Measurements from ENCODE around the gene HPCAL1.

HPCAL1 gene

DNA sequence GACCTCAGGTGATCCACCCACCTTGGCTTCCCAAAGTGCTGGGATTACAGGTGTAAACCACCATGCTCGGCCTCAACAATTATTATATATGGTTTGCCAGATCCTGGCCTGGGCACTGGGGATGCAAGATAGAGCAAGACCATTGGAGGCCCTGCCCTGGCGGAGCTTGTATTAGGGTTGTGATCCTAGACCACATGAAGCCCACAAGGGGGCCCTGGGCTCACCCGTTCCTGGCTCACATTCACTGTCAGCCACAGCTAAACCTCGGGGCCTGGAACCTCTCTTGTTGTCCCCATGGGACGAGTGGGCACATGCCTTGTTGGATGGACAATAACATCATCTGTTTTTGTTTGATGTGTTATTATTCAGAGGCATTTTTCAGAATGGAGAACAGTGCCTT is 14.9 kb downstream of the HPCAL1 start:
- no peak overlapping the region for H3K9ac ChIP-seq (ENCODE audit: low read length)
- H3K27me3 ChIP-seq (ENCODE audit: control insufficient read depth, insufficient read depth, low read length), result no peaks in the 10 kb centered on the region
- H3K36me3 ChIP-seq (ENCODE audit: control insufficient read depth, insufficient read depth, low read length), result no peaks in the 10 kb centered on the region; the same call in 1 of the 2 replicates
- H3K9me3 ChIP-seq (ENCODE audit: control insufficient read depth, insufficient read depth, low read depth, low read length), result peaks cover 3% of the 10 kb centered on the region; the same call in 1 of the 2 replicates
- H3K27ac ChIP-seq (ENCODE audit: low read depth, low read length), result no peak overlapping the region
- no peaks in the 10 kb centered on the region for H3K4me1 ChIP-seq (ENCODE audit: control insufficient read depth, insufficient read depth, low read length)
- no peak overlapping the region for H3K4me3 ChIP-seq (ENCODE audit: low read depth, low read length)

DNA sequence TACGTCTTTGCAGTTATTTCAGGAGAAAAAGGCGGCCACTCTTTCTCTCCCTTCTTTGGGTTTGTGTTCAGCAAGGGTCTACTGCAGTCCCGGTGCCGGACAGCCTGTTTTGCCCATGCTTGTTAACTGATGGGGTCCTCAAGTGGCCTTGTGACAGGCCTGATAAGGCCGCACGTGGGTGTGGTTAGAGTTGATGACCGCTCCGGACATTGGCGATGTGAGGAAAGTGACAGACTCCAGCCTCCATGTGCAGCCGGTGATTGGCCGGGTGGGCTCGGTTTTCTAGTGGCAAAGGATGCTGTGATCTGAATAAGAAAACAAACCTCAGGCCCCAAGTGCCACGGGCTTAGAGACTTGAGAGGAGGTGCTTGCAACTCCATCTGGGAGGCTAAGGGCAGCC is 15.6 kb downstream of the HPCAL1 start:
- H3K4me3 ChIP-seq (ENCODE audit: low read depth, low read length), result no peak overlapping the region
- H3K9ac ChIP-seq (ENCODE audit: low read length), result no peak overlapping the region
- H3K4me1 ChIP-seq (ENCODE audit: control insufficient read depth, insufficient read depth, low read length), result no peaks in the 10 kb centered on the region
- no peaks in the 10 kb centered on the region for H3K36me3 ChIP-seq (ENCODE audit: control insufficient read depth, insufficient read depth, low read length)
- no peak overlapping the region for H3K27ac ChIP-seq (ENCODE audit: low read depth, low read length)
- peaks cover 8% of the 10 kb centered on the region; the same call in 1 of the 2 replicates for H3K9me3 ChIP-seq (ENCODE audit: control insufficient read depth, insufficient read depth, low read depth, low read length)
- H3K27me3 ChIP-seq (ENCODE audit: control insufficient read depth, insufficient read depth, low read length), result no peaks in the 10 kb centered on the region

DNA sequence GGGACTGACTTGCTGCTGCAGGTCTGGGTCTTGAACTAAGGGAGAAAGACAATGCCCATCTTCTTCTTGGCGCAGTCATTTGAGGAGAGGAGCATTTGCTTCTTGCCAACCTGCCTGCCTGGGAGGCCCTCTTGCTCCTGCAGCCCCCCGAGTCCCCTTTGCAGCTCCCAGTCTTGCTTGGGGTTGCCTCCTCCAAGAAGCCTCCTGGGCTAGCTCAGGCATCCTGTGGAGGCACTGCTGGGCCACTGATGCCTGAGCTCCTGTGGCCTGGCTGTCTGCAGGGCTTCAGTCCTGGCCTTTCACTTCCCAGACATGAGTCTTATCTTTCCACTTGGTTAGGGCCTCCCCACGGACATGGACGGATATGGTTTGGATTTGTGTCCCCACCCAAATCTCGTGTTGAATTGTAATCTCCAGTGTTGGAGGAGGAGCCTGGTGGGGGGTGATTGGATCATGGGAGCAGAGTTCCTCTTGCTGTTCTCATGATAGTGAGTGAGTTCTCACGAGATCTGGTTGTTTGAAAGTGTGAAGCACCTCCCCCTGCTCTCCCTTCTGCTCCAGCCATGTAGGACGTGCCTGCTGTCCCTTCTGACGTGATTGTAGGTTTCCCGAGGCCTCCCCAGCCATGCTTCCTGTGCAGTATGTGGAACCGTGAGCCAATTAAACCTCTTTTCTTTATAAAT is 17.3 kb downstream of the HPCAL1 start:
- peaks cover 7% of the 10 kb centered on the region for H3K4me1 ChIP-seq (ENCODE audit: control insufficient read depth, insufficient read depth, low read length)
- peaks cover 9% of the 10 kb centered on the region; the same call in 1 of the 2 replicates for H3K9me3 ChIP-seq (ENCODE audit: control insufficient read depth, insufficient read depth, low read depth, low read length)
- H3K36me3 ChIP-seq (ENCODE audit: control insufficient read depth, insufficient read depth, low read length), result no peaks in the 10 kb centered on the region
- no peak overlapping the region for H3K27ac ChIP-seq (ENCODE audit: low read depth, low read length)
- H3K4me3 ChIP-seq (ENCODE audit: low read depth, low read length), result no peak overlapping the region
- no peaks in the 10 kb centered on the region for H3K27me3 ChIP-seq (ENCODE audit: control insufficient read depth, insufficient read depth, low read length)
- no peak overlapping the region for H3K9ac ChIP-seq (ENCODE audit: low read length)

DNA sequence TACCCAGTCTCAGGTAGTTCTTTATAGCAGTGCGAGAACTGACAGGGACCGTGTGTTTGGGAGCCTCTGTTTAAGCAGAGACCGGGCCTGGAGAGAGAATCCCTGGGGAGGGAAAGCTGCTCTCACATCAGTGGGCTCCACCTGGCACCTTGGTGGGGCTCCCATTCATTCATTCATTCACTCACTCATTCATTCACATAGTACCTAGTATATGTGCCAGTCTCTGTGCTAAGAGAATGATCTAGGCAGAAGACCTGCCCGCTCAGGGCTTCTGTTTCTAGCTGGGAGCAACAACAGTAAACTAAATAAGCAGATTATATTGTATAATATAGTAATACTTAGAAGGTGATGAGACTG is 17.8 kb downstream of the HPCAL1 start:
- H3K4me3 ChIP-seq (ENCODE audit: low read depth, low read length), result no peak overlapping the region
- H3K27ac ChIP-seq (ENCODE audit: low read depth, low read length), result no peak overlapping the region
- peaks cover 9% of the 10 kb centered on the region; the same call in 1 of the 2 replicates for H3K9me3 ChIP-seq (ENCODE audit: control insufficient read depth, insufficient read depth, low read depth, low read length)
- H3K36me3 ChIP-seq (ENCODE audit: control insufficient read depth, insufficient read depth, low read length), result no peaks in the 10 kb centered on the region
- no peak overlapping the region for H3K9ac ChIP-seq (ENCODE audit: low read length)
- H3K27me3 ChIP-seq (ENCODE audit: control insufficient read depth, insufficient read depth, low read length), result no peaks in the 10 kb centered on the region
- peaks cover 7% of the 10 kb centered on the region for H3K4me1 ChIP-seq (ENCODE audit: control insufficient read depth, insufficient read depth, low read length)

DNA sequence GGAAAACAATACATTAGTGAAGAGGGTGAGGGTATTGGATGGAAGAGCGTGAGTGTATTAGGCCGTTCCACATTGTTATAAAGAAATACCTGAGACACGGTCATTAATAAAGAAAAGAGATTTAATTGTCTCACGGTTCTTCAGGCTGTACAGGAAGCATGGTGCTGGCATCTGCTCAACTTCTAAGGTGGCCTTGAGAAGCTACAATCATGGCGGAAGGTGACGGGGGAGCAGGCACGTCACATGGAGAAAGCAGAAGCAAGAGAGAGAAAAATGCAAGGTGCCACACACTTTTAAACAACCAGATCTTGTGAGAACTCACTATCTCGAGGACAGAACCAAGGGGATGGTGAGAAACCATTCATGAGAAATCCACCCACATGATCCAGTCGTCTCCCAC is 18.2 kb downstream of the HPCAL1 start:
- Histone ChIP-seq H3K9me3 (ENCODE audit: control insufficient read depth, insufficient read depth, low read depth, low read length) (peaks cover 9% of the 10 kb centered on the region; the same call in 1 of the 2 replicates), H3K4me3 (ENCODE audit: low read depth, low read length) (no peak overlapping the region), H3K27me3 (ENCODE audit: control insufficient read depth, insufficient read depth, low read length) (no peaks in the 10 kb centered on the region), H3K27ac (ENCODE audit: low read depth, low read length) (no peak overlapping the region), H3K9ac (ENCODE audit: low read length) (no peak overlapping the region), H3K36me3 (ENCODE audit: control insufficient read depth, insufficient read depth, low read length) (no peaks in the 10 kb centered on the region), H3K4me1 (ENCODE audit: control insufficient read depth, insufficient read depth, low read length) (peaks cover 9% of the 10 kb centered on the region)

DNA sequence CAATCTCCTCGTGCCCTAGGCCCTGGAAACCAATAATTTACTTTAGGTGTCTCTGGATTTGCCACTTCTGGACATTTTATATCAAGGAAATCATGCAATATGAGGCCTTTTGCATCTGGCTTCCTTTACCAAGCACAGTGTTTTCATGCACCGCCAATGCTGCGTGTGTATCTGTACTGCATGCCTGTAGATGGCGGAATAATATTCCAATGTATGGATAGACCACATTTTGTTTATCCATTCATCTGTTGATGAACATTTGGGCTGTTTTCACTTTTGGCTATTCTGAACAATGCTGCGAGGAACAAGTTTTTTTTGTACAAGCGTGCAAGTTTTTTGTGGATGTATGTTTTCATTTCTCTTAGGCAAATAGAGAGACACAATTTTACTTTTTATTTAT is 18.9 kb downstream of the HPCAL1 start:
- Histone ChIP-seq H3K27ac (ENCODE audit: low read depth, low read length) (no peak overlapping the region), H3K4me1 (ENCODE audit: control insufficient read depth, insufficient read depth, low read length) (peaks cover 16% of the 10 kb centered on the region), H3K9ac (ENCODE audit: low read length) (no peak overlapping the region), H3K27me3 (ENCODE audit: control insufficient read depth, insufficient read depth, low read length) (no peaks in the 10 kb centered on the region), H3K4me3 (ENCODE audit: low read depth, low read length) (no peak overlapping the region), H3K36me3 (ENCODE audit: control insufficient read depth, insufficient read depth, low read length) (no peaks in the 10 kb centered on the region), H3K9me3 (ENCODE audit: control insufficient read depth, insufficient read depth, low read depth, low read length) (peaks cover 9% of the 10 kb centered on the region; the same call in 1 of the 2 replicates)

DNA sequence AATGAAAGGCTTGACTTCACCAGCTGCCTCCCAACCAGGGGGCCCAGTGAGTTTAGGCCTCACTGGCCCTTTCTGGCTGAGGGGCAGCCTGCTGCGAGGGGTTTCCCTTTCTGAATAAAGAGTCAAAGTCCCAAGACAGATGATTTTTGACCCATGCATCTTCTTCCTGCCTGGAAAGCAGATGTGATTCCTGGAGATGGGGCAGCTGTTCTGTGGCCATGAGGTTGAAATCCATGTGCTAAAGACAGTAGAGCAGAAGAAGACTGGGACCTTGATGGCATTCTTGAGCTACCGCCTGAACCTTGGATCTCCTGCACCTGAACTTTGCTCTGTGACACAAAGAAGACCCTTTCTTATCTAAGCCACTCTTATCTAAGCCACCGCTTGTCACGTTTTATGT is 19.8 kb downstream of the HPCAL1 start:
- Histone ChIP-seq H3K4me1 (ENCODE audit: control insufficient read depth, insufficient read depth, low read length) (peaks cover 23% of the 10 kb centered on the region), H3K27me3 (ENCODE audit: control insufficient read depth, insufficient read depth, low read length) (no peaks in the 10 kb centered on the region), H3K36me3 (ENCODE audit: control insufficient read depth, insufficient read depth, low read length) (no peaks in the 10 kb centered on the region), H3K27ac (ENCODE audit: low read depth, low read length) (no peak overlapping the region), H3K9me3 (ENCODE audit: control insufficient read depth, insufficient read depth, low read depth, low read length) (peaks cover 9% of the 10 kb centered on the region; the same call in 1 of the 2 replicates), H3K9ac (ENCODE audit: low read length) (no peak overlapping the region), H3K4me3 (ENCODE audit: low read depth, low read length) (no peak overlapping the region)

DNA sequence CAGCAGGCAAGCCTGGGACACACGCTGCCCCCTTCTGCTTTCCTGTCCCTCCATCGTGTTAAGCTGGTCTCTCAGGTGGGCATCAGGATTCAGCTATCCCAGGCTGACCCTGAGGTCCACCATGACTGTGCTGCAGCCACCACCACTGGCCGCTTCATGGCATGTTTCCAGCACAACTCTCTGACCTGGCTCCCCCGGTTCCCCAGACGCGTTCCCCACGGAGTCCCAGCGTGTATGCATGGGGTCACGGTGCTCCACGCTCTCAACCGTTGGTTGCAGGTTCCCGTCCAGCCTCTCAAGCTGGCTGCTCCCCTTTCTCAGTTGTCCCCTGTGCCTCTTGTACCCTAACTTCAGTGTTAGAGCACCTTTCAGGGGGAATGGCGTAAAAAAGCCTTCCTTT is 20.3 kb downstream of the HPCAL1 start:
- no peak overlapping the region for H3K9ac ChIP-seq (ENCODE audit: low read length)
- H3K4me1 ChIP-seq (ENCODE audit: control insufficient read depth, insufficient read depth, low read length), result peaks cover 23% of the 10 kb centered on the region
- no peak overlapping the region for H3K4me3 ChIP-seq (ENCODE audit: low read depth, low read length)
- peaks cover 9% of the 10 kb centered on the region; the same call in 1 of the 2 replicates for H3K9me3 ChIP-seq (ENCODE audit: control insufficient read depth, insufficient read depth, low read depth, low read length)
- no peaks in the 10 kb centered on the region for H3K36me3 ChIP-seq (ENCODE audit: control insufficient read depth, insufficient read depth, low read length)
- no peak overlapping the region; the same call in 1 of the 2 replicates for H3K27ac ChIP-seq (ENCODE audit: low read depth, low read length)
- H3K27me3 ChIP-seq (ENCODE audit: control insufficient read depth, insufficient read depth, low read length), result no peaks in the 10 kb centered on the region

DNA sequence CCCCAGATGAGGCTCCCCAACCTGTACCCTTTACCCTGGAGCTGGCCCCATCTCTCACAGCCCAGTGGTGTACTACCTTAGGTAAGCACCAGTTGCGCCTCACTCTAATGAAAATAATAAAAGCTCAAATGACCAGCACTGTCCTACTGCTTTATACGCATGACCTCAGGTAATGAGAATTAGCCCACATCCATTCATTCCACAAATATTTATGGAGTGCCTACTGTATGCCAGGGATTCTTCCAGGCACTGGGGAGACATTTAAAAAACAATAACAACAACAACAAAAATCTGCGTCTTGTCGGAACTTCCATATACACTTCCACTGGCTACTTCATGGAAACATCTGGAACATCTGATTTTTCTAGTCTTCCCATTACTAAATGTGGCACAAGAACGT is 20.8 kb downstream of the HPCAL1 start:
- Histone ChIP-seq H3K9ac (ENCODE audit: low read length) (no peak overlapping the region), H3K27ac (ENCODE audit: low read depth, low read length) (no peak overlapping the region; the same call in 1 of the 2 replicates), H3K4me1 (ENCODE audit: control insufficient read depth, insufficient read depth, low read length) (peaks cover 23% of the 10 kb centered on the region)

DNA sequence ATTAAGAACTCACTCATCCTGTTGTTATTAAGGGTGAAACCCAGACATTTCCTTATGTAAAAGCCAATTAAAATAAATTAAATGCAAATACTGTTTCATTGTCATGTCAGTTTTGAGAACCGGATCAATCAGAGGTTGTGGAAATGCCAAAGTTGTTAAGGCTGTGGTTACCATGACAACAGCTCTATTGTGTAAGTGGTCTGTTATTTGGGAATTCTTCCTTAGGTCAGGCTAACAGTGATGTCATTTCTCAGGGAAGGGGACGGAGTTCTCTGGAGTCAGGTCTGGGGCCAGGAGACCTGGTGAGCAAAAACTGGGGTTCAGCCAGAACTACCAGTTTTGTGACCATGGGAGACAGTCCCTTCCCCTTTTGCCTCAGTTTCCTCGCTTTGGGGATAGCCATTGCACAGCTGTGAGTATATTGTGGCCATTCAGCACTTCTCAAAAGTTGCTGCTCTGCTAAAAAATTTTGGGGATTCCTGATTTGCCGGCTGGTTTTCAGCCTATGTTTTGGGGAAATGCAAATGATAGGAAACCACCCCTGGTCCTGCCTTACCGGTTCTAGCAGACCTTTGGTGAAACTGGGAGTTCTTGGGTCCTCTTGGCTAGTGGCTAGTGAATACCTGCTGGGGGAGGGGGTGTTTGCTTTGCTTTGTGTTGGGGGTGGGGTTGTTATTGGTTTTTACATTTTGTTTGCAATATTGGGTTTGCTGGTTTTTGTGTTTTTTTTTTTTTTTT is 21.6 kb downstream of the HPCAL1 start:
- Histone ChIP-seq H3K9me3 (ENCODE audit: control insufficient read depth, insufficient read depth, low read depth, low read length) (peaks cover 9% of the 10 kb centered on the region; the same call in 1 of the 2 replicates), H3K9ac (ENCODE audit: low read length) (no peak overlapping the region), H3K27ac (ENCODE audit: low read depth, low read length) (no peak overlapping the region), H3K4me3 (ENCODE audit: low read depth, low read length) (no peak overlapping the region), H3K27me3 (ENCODE audit: control insufficient read depth, insufficient read depth, low read length) (no peaks in the 10 kb centered on the region), H3K4me1 (ENCODE audit: control insufficient read depth, insufficient read depth, low read length) (peaks cover 26% of the 10 kb centered on the region), H3K36me3 (ENCODE audit: control insufficient read depth, insufficient read depth, low read length) (no peaks in the 10 kb centered on the region)

More for the DNA sequence above, 20.8 kb downstream of the HPCAL1 start:
- Histone ChIP-seq H3K4me3 (ENCODE audit: low read depth, low read length) (no peak overlapping the region), H3K27me3 (ENCODE audit: control insufficient read depth, insufficient read depth, low read length) (no peaks in the 10 kb centered on the region), H3K36me3 (ENCODE audit: control insufficient read depth, insufficient read depth, low read length) (no peaks in the 10 kb centered on the region), H3K9me3 (ENCODE audit: control insufficient read depth, insufficient read depth, low read depth, low read length) (peaks cover 9% of the 10 kb centered on the region; the same call in 1 of the 2 replicates)

All from HUES6 (cell line).